Fibroblast of skin of left quadriceps (primary cell): ENCODE results near the gene FAM161A.

Source experiments
- DNase-seq, 2 experiments: peaks; one replicate each; pipeline ENCODE4 v3.0.0-alpha.2; 2013; ENCODE audit warnings: low read depth in 2 of 2

The FAM161A gene

GRCh38 chr2:61785583-61785982 lies 68.3 kb downstream of the FAM161A start:
- DNase-seq, result no peak

DNA sequence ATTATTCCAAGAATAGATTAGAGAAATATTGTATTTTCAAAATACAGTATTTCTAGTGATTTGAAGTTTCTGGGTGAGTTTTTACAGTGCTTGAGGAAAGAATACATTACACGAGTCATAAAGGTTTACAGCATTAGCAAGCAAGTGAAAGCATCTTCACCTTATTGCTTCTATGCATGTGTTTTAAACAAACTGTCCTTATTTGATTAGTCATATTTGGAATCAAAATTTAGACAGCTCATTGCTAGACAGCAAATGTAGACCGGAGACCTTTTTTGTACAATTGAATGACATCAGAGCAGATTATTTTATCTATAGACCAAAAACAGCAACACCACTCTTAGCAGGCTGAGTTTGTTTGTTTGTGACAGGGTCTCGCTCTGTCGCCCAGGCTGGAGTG lies 69.2 kb downstream of the FAM161A start:
- DNase-seq, result no peak

DNA sequence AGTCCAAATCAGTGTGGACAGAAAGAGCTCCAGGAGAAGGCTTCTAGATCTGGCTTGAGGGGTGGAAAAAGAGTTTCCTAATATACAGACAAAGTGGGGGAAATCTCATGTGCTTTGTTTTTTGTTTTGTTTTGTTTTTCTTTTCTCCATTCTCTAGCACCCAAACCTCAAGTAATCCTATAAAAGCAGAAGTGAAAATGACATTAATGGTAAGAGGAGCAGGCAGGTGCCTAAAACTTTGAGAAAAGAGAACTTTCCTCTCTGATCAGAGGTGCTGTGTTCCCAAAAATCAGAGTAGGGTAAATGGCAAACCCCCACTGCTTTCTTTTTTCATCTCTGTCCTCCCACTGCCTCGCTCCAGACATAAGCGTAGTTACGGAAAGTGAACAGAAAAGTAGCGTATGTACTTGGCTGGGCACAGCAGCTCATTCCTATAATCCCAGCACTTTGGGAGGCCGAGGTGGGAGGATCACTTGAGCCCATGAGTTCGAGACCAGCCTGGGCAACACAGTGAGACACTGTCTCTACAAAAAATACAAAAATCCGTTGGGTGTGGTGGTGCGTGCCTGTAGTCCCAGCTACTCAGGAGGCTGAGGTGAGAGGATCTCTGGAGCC lies 77.8 kb downstream of the FAM161A start:
- DNase-seq, result no peak
